ENCODE data around the gene MPC1L. TPM values are rescaled to one million over a fixed set of nuclear protein-coding genes. Genes with fewer than 3 reads are reported as not detected.

Gene MPC1L
- total and polyA plus RNA-seq, 2 donors, result 0.32 TPM; not detected in 1

- peak in 5 of 9 donors; percentile 2 to 60 (median 18) for DNase-seq (ENCODE audit: low read depth in 6 of 9, low spot score in 9 of 9)
- peaks cover 3 to 14% of the 10 kb centered on the region in 2 donors for H3K36me3 ChIP-seq (ENCODE audit: control insufficient read depth in 2 of 2, insufficient read depth in 2 of 2, low read length in 1 of 2)
- peak overlapping the region; percentile 83 to 84 for H3K27ac ChIP-seq (ENCODE audit: low read depth in 1 of 2, low read length in 1 of 2)
- no peaks in the 10 kb centered on the region for H3K9me3 ChIP-seq (ENCODE audit: control insufficient read depth in 2 of 2, insufficient read depth in 1 of 2, low read length in 1 of 2)
- peaks cover 5 to 24% of the 10 kb centered on the region in 2 donors for H3K4me1 ChIP-seq (ENCODE audit: control insufficient read depth in 2 of 2, insufficient read depth in 2 of 2, low read length in 2 of 2)
- WGBS, result under 1% methylated on average over 33 of the region's 33 CpGs
- peak overlapping the region; percentile 54 to 55 for H3K4me3 ChIP-seq (ENCODE audit: low read length in 2 of 2)
- H3K27me3 ChIP-seq (ENCODE audit: control insufficient read depth in 2 of 2, insufficient read depth in 1 of 2, low read length in 1 of 2), result no peaks in the 10 kb centered on the region
Observed at GRCh38 chrX:40646489-40647306, 23.5 kb downstream of the MPC1L start.

DNA sequence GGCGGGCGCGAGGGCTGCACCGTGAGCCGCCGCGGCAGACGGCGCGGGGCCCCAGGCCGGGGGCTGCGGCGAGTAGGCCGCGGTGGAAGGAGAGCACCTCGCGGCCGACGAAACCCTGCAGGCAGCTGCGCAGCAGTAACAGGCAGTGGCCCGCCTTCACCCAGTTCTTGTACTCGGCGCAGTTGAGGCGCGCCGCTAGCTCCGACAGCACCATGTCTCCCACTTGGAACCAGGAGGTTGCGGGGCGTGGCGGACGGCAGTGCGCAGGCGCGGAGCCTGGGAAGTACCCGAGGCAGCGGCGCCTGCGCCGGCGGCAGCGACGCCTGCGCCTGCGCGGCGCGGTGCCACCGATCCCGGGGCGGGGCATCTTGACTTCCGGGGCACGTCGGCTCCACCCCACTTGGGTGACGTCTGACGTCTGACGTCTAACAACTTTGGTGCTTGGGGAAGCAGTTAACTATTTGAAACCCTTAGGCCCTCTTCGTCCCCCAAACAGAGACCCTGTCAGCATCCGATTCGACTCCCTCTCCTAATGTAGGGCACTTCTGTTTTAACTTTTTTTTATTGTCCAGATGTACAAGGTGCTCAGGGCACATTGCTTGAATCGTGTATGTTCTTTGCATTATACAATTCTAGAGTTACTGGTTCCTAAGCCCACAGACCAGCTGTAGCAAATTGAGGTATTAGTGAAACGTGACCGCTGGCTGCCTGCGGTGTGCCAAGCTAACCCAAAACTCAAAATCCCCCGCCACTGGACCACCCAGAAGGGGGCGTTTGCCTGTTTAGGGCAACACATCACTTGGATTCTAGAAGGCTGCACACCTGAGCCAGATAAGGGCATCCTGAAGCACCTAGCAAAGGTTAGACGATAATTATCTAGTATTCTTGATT is 24.3 kb downstream of the MPC1L start, which contains the start of gene CXorf38:
Gene CXorf38, minus strand, starts transcription at position 255 of the 891 bp plus-strand sequence. Its CDS starts 41 bp downstream, at position 214.
- WGBS, result 3% methylated on average over 66 of the region's 66 CpGs
- Histone ChIP-seq H3K9me3 (ENCODE audit: control insufficient read depth in 2 of 2, insufficient read depth in 1 of 2, low read length in 1 of 2) (no peaks in the 10 kb centered on the region), H3K27ac (ENCODE audit: low read depth in 1 of 2, low read length in 1 of 2) (peak within 1 kb of the TSS; percentile 83 to 84), H3K27me3 (ENCODE audit: control insufficient read depth in 2 of 2, insufficient read depth in 1 of 2, low read length in 1 of 2) (no peaks in the 10 kb centered on the region), H3K4me1 (ENCODE audit: control insufficient read depth in 2 of 2, insufficient read depth in 2 of 2, low read length in 2 of 2) (peaks cover 5 to 24% of the 10 kb centered on the region in 2 donors), H3K36me3 (ENCODE audit: control insufficient read depth in 2 of 2, insufficient read depth in 2 of 2, low read length in 1 of 2) (peaks cover 0 to 12% of the 10 kb centered on the region in 2 donors), H3K4me3 (ENCODE audit: low read length in 2 of 2) (peak within 1 kb of the TSS; percentile 54 to 55)
- DNase-seq (ENCODE audit: low read depth in 6 of 9, low spot score in 9 of 9), result peak; percentile 78 to 98 (median 86)

- DNase-seq (ENCODE audit: low read depth in 6 of 9, low spot score in 9 of 9), result peak in 7 of 9 donors; percentile 36 to 86 (median 57)
- WGBS, result 2% methylated on average over 3 of the region's 3 CpGs
Observed at GRCh38 chrX:40651620-40652223, 28.5 kb downstream of the MPC1L start.

GRCh38 chrX:40652664-40653063 is 29.4 kb downstream of the MPC1L start:
- no peak for DNase-seq (ENCODE audit: low read depth in 6 of 9, low spot score in 9 of 9)
- H3K9me3 ChIP-seq (ENCODE audit: control insufficient read depth in 2 of 2, insufficient read depth in 1 of 2, low read length in 1 of 2), result no peaks in the 10 kb centered on the region
- H3K36me3 ChIP-seq (ENCODE audit: control insufficient read depth in 2 of 2, insufficient read depth in 2 of 2, low read length in 1 of 2), result peaks cover 7 to 42% of the 10 kb centered on the region in 2 donors
- H3K4me3 ChIP-seq (ENCODE audit: low read length in 2 of 2), result no peak overlapping the region
- no peak overlapping the region for H3K27ac ChIP-seq (ENCODE audit: low read depth in 1 of 2, low read length in 1 of 2)
- H3K27me3 ChIP-seq (ENCODE audit: control insufficient read depth in 2 of 2, insufficient read depth in 1 of 2, low read length in 1 of 2), result no peaks in the 10 kb centered on the region
- peaks cover 2 to 4% of the 10 kb centered on the region in 2 donors for H3K4me1 ChIP-seq (ENCODE audit: control insufficient read depth in 2 of 2, insufficient read depth in 2 of 2, low read length in 2 of 2)
- WGBS, result 100% methylated on average over 1 of the region's 1 CpG

More at GRCh38 chrX:40651620-40652223, 28.5 kb downstream of the MPC1L start:
- Histone ChIP-seq H3K4me1 (ENCODE audit: control insufficient read depth in 2 of 2, insufficient read depth in 2 of 2, low read length in 2 of 2) (peaks cover 2 to 5% of the 10 kb centered on the region in 2 donors), H3K36me3 (ENCODE audit: control insufficient read depth in 2 of 2, insufficient read depth in 2 of 2, low read length in 1 of 2) (peaks cover 3 to 33% of the 10 kb centered on the region in 2 donors), H3K27ac (ENCODE audit: low read depth in 1 of 2, low read length in 1 of 2) (no peak overlapping the region), H3K9me3 (ENCODE audit: control insufficient read depth in 2 of 2, insufficient read depth in 1 of 2, low read length in 1 of 2) (no peaks in the 10 kb centered on the region), H3K27me3 (ENCODE audit: control insufficient read depth in 2 of 2, insufficient read depth in 1 of 2, low read length in 1 of 2) (no peaks in the 10 kb centered on the region), H3K4me3 (ENCODE audit: low read length in 2 of 2) (no peak overlapping the region)

- H3K27ac ChIP-seq (ENCODE audit: low read depth in 1 of 2, low read length in 1 of 2), result no peak overlapping the region
- peaks cover 10 to 43% of the 10 kb centered on the region in 2 donors for H3K36me3 ChIP-seq (ENCODE audit: control insufficient read depth in 2 of 2, insufficient read depth in 2 of 2, low read length in 1 of 2)
- no peak for DNase-seq (ENCODE audit: low read depth in 6 of 9, low spot score in 9 of 9)
- H3K27me3 ChIP-seq (ENCODE audit: control insufficient read depth in 2 of 2, insufficient read depth in 1 of 2, low read length in 1 of 2), result no peaks in the 10 kb centered on the region
- H3K9me3 ChIP-seq (ENCODE audit: control insufficient read depth in 2 of 2, insufficient read depth in 1 of 2, low read length in 1 of 2), result no peaks in the 10 kb centered on the region
- no peaks in the 10 kb centered on the region for H3K4me1 ChIP-seq (ENCODE audit: control insufficient read depth in 2 of 2, insufficient read depth in 2 of 2, low read length in 2 of 2)
- WGBS, result 97% methylated on average over 2 of the region's 2 CpGs
- H3K4me3 ChIP-seq (ENCODE audit: low read length in 2 of 2), result no peak overlapping the region
Observed at GRCh38 chrX:40653535-40653934, 30.3 kb downstream of the MPC1L start.

DNA sequence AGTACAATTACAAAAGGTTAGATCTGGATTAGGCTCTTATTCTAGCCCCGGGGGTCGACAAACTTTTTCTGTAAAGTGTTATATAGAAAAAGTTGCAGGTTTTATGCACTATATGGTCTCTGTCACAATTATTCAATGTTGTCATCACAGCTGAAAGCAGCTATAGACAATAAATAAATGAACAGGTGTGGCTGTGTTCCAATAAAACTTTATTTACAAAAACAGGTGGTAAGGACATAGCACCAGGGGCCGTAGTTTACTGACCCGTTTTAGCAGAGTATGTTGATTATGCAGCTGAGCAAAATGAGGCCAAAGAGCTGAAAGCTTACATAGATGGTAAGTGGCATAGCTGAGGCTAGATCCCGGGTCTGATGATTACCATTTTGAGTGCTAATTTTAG is 37.2 kb downstream of the MPC1L start:
- no peak for DNase-seq (ENCODE audit: low read depth in 6 of 9, low spot score in 9 of 9)
- Histone ChIP-seq H3K36me3 (ENCODE audit: control insufficient read depth in 2 of 2, insufficient read depth in 2 of 2, low read length in 1 of 2) (peaks cover 32 to 53% of the 10 kb centered on the region in 2 donors), H3K4me3 (ENCODE audit: low read length in 2 of 2) (no peak overlapping the region), H3K4me1 (ENCODE audit: control insufficient read depth in 2 of 2, insufficient read depth in 2 of 2, low read length in 2 of 2) (no peaks in the 10 kb centered on the region), H3K9me3 (ENCODE audit: control insufficient read depth in 2 of 2, insufficient read depth in 1 of 2, low read length in 1 of 2) (no peaks in the 10 kb centered on the region), H3K27ac (ENCODE audit: low read depth in 1 of 2, low read length in 1 of 2) (no peak overlapping the region), H3K27me3 (ENCODE audit: control insufficient read depth in 2 of 2, insufficient read depth in 1 of 2, low read length in 1 of 2) (no peaks in the 10 kb centered on the region)
- WGBS, result 97% methylated on average over 5 of the region's 5 CpGs

- Histone ChIP-seq H3K9me3 (ENCODE audit: control insufficient read depth in 2 of 2, insufficient read depth in 1 of 2, low read length in 1 of 2) (no peaks in the 10 kb centered on the region), H3K4me3 (ENCODE audit: low read length in 2 of 2) (no peak overlapping the region), H3K27me3 (ENCODE audit: control insufficient read depth in 2 of 2, insufficient read depth in 1 of 2, low read length in 1 of 2) (no peaks in the 10 kb centered on the region), H3K27ac (ENCODE audit: low read depth in 1 of 2, low read length in 1 of 2) (no peak overlapping the region), H3K36me3 (ENCODE audit: control insufficient read depth in 2 of 2, insufficient read depth in 2 of 2, low read length in 1 of 2) (peaks cover 32 to 56% of the 10 kb centered on the region in 2 donors), H3K4me1 (ENCODE audit: control insufficient read depth in 2 of 2, insufficient read depth in 2 of 2, low read length in 2 of 2) (no peaks in the 10 kb centered on the region)
- DNase-seq (ENCODE audit: low read depth in 6 of 9, low spot score in 9 of 9), result no peak
- WGBS, result 92% methylated on average over 2 of the region's 2 CpGs
Observed at GRCh38 chrX:40661489-40661888, 38.3 kb downstream of the MPC1L start.

GRCh38 chrX:40663078-40663740 is 40.0 kb downstream of the MPC1L start:
- 96% methylated on average over 3 of the region's 3 CpGs for WGBS
- no peak overlapping the region for H3K27ac ChIP-seq (ENCODE audit: low read depth in 1 of 2, low read length in 1 of 2)
- no peaks in the 10 kb centered on the region for H3K27me3 ChIP-seq (ENCODE audit: control insufficient read depth in 2 of 2, insufficient read depth in 1 of 2, low read length in 1 of 2)
- DNase-seq (ENCODE audit: low read depth in 6 of 9, low spot score in 9 of 9), result no peak
- H3K4me1 ChIP-seq (ENCODE audit: control insufficient read depth in 2 of 2, insufficient read depth in 2 of 2, low read length in 2 of 2), result no peaks in the 10 kb centered on the region
- H3K4me3 ChIP-seq (ENCODE audit: low read length in 2 of 2), result no peak overlapping the region
- no peaks in the 10 kb centered on the region for H3K9me3 ChIP-seq (ENCODE audit: control insufficient read depth in 2 of 2, insufficient read depth in 1 of 2, low read length in 1 of 2)
- peaks cover 34 to 49% of the 10 kb centered on the region in 2 donors for H3K36me3 ChIP-seq (ENCODE audit: control insufficient read depth in 2 of 2, insufficient read depth in 2 of 2, low read length in 1 of 2)

Data from thymus (tissue), 11 donors.